Measurements from ENCODE around the gene ADPRHL1.

The ADPRHL1 gene

DNA sequence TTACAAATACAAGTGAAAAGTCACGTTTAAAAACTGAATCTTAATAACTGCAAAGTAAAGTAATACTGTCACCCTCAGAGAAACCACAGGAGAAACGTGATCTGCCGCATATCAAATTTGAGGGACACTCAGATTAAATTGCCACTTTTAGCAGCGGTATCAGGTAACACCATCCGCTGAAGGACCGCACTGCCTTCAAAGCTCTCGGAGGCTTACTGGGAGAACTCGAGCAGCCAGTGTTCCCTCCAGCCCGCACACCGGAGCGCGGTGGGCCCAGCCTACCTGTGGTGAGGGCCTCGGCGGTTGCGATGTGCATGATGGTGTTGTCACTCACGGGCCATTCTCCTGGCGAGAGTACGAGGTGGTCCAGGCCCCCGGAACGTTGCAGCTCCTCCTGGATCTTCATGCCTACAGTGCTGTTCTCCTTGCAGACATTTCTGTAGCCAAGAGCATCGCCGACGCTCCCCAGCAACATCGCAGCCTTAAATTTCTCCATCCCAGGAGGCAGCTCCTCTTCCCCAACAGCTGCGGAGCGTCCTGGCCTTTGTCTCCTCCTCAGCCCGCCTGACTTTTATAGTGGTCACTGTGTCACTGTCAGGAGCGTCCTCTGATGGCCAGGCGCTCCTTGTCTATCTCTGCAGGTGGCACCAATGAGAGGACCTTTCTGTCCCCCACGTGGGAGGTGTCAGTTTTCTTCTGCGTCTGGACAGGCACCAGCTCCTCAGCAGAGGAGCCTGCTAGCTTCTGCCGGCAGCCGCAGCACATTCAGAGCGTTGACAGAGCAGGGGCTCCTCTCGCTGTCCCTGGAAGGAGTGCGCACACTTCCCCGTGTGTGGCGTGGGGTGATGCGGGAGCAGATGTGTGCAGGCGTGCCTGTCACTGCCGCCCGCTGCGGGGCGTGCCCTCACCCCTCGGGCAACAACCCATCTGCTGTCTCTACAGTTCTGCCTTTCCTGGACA is at the start of gene ADPRHL1:
Gene ADPRHL1 (minus strand): TSS at position 547 of the 960 bp plus-strand sequence. CDS start 51 bp downstream, at position 496.
- DNase-seq (ENCODE audit: low spot score): no peak

DNA sequence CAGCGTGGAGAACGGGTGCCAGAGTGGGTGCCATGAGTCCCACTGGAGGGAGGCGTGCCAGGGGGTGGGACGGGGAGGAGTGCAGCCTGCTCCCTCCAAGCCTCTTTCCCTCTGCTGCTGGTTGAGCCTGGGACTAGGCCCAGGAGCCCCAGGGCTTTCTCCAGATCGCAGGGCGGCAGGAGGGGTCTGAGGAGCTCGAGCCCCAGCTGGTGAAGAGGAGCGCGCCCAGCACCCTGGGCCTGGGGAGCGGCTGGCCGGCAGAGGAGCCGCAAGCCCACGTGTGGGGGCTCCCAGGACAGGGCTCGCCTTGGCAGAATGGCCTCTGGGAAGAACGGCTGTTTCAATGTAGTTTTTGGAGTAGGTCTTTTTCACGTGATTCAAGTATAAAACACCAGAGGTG is 49.4 kb upstream of the ADPRHL1 start:
- DNase-seq (ENCODE audit: low spot score): no peak

- no peak for DNase-seq (ENCODE audit: low spot score)
These were observed 47.4 kb upstream of the ADPRHL1 start for GRCh38 chr13:113500530-113501265.

DNA sequence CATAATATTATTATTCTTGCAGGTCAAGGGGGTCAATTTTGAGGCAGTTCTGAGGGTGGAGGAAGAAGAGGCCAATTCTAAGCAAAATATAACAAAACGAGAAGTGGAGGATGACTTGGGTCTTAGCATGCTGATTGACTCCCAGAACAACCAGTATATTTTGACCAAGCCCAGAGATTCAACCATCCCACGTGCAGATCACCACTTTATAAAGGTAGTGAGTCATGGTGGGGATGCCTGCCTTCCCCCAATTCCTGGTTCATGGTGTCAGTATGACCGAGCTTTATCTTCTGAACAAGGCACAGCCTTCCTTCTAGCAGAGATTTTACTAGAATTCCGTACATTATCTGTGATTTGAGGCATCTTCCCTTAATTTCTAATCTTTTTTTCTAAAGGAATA is 46.6 kb upstream of the ADPRHL1 start:
- DNase-seq (ENCODE audit: low spot score): no peak

DNA sequence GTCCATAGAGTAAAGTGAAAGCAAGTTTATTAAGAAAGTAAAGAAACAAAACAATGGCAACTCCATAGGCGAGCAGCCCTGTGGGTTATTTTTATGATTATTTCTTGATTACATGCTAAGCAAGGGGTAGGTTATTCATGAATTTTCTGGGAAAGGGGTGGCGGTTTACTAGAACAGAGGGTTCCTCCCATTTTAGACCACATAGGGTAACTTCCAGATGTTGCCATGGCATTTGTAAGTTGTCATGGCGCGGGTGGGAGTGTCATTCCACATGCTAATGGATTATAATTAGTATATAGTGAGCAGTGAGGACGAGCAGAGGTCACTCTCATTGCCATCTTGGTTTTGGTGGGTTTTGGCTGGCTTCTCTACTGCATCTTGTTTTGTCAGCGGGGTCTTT is 45.6 kb upstream of the ADPRHL1 start:
- no peak for DNase-seq (ENCODE audit: low spot score)

DNA sequence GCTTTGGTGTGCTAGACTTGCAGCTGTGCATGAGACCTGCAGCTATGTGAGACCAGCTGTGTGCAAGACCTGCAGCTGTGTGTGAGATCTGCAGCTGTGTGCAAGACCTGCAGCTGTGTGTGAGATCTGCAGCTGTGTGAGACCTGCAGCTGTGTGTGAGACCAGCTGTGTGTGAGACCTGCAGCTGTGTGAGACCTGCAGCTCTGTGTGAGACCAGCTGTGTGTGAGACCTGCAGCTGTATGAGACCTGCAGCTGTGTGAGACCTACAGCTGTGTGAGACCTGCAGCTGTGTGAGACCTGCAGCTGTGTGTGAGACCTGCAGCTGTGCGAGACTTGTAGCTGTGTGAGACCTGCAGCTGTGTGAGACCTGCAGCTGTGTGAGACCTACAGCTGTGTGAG is 43.9 kb upstream of the ADPRHL1 start:
- no peak for DNase-seq (ENCODE audit: low spot score)

GRCh38 chr13:113495494-113496210 is 42.4 kb upstream of the ADPRHL1 start:
- DNase-seq (ENCODE audit: low spot score): no peak

DNA sequence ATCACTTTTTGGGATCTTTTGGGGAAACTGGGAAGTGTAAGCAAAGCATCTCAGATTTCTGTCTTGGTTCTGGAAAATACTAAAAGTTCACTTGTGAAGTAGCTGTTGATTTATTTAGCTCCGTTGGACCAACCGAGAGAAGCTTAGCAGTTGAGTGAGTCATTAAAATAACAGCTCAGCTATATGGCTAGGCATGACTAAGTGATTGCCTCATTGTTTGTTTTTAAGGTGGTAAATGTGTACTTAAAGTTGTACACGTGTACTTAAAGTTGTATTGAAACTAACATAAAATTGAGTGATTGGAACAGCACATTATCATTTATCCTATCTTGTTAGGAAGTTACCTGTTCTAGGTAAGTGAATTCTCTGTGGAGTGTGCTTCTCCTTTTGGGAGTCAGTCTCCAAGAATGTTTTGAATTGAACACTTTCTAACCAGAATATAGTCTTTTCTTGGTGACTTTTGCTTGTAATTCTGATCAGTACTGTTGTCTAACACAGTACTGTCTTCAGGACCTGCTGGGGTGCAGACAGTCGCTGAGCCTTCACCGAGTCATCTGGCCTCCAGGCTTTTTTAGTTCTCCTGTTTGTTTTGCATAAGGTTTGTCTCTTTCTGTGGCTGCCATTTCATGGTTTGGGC is 40.1 kb upstream of the ADPRHL1 start:
- peak; percentile 88 for DNase-seq (ENCODE audit: low spot score)

DNA sequence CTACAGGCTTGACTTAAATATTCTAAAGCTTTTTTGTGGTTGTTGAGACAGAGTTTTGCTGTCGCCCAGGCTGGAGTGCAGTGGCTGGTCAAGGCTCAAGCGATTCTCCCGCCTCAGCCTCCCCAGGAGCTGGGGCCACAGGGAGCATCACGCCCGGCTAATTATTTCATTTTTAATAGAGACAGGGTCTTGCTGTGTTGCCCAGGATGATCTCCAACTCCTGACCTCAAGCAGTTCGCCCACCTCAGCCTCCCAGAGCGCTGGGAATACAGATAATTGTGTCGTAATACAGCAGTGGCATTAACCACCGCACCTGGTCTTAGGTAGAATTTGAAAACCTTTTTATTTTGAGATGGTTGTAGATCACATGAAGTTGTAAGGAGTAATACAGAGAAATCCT is 38.7 kb upstream of the ADPRHL1 start:
- DNase-seq (ENCODE audit: low spot score): no peak

DNA sequence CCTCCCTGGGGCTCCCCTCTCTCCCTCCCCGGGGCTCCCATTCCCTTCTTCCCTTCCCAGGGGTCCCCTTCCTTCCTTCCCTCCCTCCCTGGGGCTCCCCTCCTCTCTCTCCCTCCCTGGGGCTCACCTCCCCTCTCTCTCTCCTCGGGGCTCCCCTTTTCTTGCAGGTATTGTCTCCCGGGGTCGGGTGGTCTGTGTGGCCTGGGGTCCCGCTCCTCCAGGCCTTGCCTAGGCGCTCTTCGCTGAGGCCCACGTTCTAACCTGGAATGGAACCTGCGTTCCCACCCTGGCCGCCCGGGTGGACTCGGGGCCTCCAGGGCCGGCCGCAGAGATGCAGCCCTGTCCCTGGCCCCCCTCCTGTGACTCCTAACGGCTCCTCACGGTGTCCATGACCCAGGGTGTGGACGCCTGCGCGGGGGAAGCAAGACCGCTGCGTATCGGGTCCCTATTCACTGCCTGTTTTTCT is 38.2 kb upstream of the ADPRHL1 start:
- DNase-seq (ENCODE audit: low spot score): peak; percentile 37

- peak; percentile 88 for DNase-seq (ENCODE audit: low spot score)
These were observed 37.5 kb upstream of the ADPRHL1 start, which contains the start of gene DCUN1D2 for GRCh38 chr13:113490496-113491417. DCUN1D2 (minus strand) TSS chr13:113490711; CDS start chr13:113490669, 42 bp downstream.

- DNase-seq (ENCODE audit: low spot score): peak; percentile 22
These were observed 36.5 kb upstream of the ADPRHL1 start for GRCh38 chr13:113489549-113490495.

GRCh38 chr13:113489171-113489548 is 35.9 kb upstream of the ADPRHL1 start:
- no peak for DNase-seq (ENCODE audit: low spot score)

DNA sequence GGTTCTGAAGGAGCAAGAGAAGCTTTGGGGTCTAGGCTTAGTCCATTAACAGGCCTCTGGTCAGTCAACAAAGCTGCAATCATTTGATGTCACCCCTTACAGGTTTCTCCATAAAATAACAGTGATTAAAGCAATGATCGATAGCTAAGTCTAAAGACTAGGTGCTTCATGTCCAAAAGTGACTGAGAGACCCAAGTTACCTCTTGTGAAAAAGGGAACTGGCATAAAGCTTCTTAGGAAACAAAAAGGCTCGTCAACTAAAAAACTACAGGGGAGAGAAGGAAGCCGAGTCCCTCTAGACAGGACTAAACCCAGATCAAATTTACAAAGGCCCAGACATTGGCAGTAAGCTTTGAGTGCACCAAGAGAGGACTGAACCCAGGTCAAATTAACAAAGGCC is 35.0 kb upstream of the ADPRHL1 start:
- no peak for DNase-seq (ENCODE audit: low spot score)

- no peak for DNase-seq (ENCODE audit: low spot score)
These were observed 33.4 kb upstream of the ADPRHL1 start for GRCh38 chr13:113486698-113487097.

GRCh38 chr13:113485545-113485944 is 32.3 kb upstream of the ADPRHL1 start:
- DNase-seq (ENCODE audit: low spot score): no peak

DNA sequence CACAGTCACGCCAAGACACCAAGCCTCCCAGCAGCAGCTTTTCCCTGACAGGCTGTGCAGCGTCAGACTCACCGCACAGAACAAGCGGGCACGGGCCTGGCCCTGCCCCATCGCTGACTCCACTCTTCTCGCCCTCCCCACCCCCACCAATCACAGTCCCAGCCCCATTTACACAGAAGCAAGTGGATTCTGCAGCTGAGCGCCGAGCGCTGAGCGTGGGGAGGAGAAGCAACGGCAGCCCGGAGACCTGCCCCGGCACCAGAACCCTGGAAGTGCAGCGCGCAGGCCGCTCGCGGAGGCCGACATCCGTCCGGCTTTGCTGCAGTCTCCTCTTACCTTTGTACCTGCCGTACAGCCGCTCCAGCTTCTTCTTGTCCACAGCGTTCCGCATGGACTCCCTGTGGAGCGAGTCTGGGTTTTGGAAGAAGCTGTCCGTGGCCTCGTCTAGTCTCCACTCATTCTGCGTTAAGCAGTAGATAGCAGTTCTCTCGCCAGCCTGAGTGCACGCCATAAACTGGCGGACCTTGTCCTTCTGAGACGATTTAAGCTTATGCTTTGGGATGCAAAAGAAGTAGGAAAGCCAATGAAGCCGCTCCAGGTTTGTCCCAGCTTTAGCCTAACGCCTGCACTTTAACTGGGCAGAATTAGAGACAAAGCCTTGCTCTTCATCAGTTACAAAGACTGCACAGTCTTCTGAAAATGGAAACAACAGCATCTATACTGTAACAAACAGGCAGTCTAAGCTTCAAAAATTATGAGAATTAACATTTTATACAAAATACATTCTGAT is 30.4 kb upstream of the ADPRHL1 start:
- DNase-seq (ENCODE audit: low spot score): no peak

GRCh38 chr13:113483081-113483480 is 29.8 kb upstream of the ADPRHL1 start:
- DNase-seq (ENCODE audit: low spot score): no peak

DNA sequence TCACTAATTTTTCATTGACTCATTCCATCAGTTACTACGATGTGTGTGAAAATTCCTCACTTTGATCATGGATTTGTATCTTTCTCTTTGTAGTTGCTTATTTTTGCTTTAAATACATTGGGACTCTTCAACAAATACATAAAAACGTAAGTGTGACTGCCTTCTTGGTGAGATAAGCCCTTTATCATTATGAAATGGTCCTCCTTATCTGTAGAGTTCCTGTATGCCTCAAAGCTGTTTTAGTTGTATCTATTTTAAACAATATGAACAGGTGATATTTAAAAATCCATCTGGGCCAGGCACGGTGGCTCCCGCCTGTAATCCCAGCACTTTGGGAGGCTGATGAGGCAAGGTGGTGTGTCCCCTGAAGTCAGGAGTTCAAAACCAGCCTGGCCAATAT is 25.9 kb upstream of the ADPRHL1 start:
- DNase-seq (ENCODE audit: low spot score): no peak
